ENCODE results near the gene SRSF1.

Gene SRSF1

GRCh38 chr17:57956291-57957119 lies 50.5 kb downstream of the SRSF1 start:
- TF ChIP-seq POLR2A (IDR thresholded peaks at IDR 0.05; ENCODE audit: low read length) (no peak), GATA1 (IDR thresholded peaks at IDR 0.05; ENCODE audit: low read depth, low read length) (no peak)
- no peak for DNase-seq

- no peak for TF ChIP-seq POLR2A (IDR thresholded peaks at IDR 0.05; ENCODE audit: low read length)
- TF ChIP-seq GATA1 (IDR thresholded peaks at IDR 0.05; ENCODE audit: low read depth, low read length) = no peak
- peak; percentile 53 to 72 for DNase-seq
These were observed 51.7 kb downstream of the SRSF1 start, which contains the start of gene CUEDC1 for GRCh38 chr17:57955183-57955931. Gene CUEDC1 (minus strand): TSS chr17:57955412. CDS start chr17:57885564, 69,848 bp downstream.

GRCh38 chr17:57954397-57955182 lies 52.5 kb downstream of the SRSF1 start:
- no peak for TF ChIP-seq GATA1 (IDR thresholded peaks at IDR 0.05; ENCODE audit: low read depth, low read length)
- no peak for TF ChIP-seq POLR2A (IDR thresholded peaks at IDR 0.05; ENCODE audit: low read length)
- DNase-seq = no peak

- DNase-seq = no peak
These were observed 53.2 kb downstream of the SRSF1 start for GRCh38 chr17:57953705-57954396.

More at GRCh38 chr17:57953705-57954396, 53.2 kb downstream of the SRSF1 start:
- TF ChIP-seq GATA1 (IDR thresholded peaks at IDR 0.05; ENCODE audit: low read depth, low read length) = no peak
- no peak for TF ChIP-seq POLR2A (IDR thresholded peaks at IDR 0.05; ENCODE audit: low read length)
